Fibroblast of lung (primary cell): Measurements from ENCODE around the gene MAP2K6. TPM values are rescaled to one million over a fixed set of nuclear protein-coding genes. Genes with fewer than 3 reads are reported as not detected.

Experiments
- DNase-seq, 2 donors: peaks; one replicate each; pipeline versions ENCODE4 v3.0.0 to v3.0.0-alpha.2; 2010; ENCODE audit warnings: low read depth in 2 of 2
- H2AFZ ChIP-seq: 2 replicates; pipeline ENCODE4 v1.5.1; 2012; ENCODE audit warnings: low read length, control low read depth, inconsistent platforms
- H3K27ac ChIP-seq: 2 replicates; pipeline ENCODE4 v1.5.1; 2011; ENCODE audit warnings: low read length, control low read depth; ENCODE audit not compliant: insufficient read depth
- H3K27me3 ChIP-seq: 2 replicates; pipeline ENCODE4 v1.5.1; 2011; ENCODE audit warnings: mild to moderate bottlenecking, low read length; ENCODE audit not compliant: control insufficient read depth, insufficient read depth
- H3K36me3 ChIP-seq: 2 replicates; pipeline ENCODE4 v1.5.1; 2011; ENCODE audit warnings: low read length; ENCODE audit not compliant: control insufficient read depth, insufficient read depth
- H3K4me1 ChIP-seq: 2 replicates; pipeline ENCODE4 v1.5.1; 2011; ENCODE audit warnings: low read length; ENCODE audit not compliant: control insufficient read depth, insufficient read depth; ENCODE audit errors: extremely low read depth
- H3K4me2 ChIP-seq: 2 replicates; pipeline ENCODE4 v1.5.1; 2011; ENCODE audit warnings: low read length, control low read depth; ENCODE audit not compliant: insufficient read depth; ENCODE audit errors: extremely low read depth
- H3K4me3 ChIP-seq, 4 experiments: fragments of 200-600 bp in 1 of 4; sonication (generic) in 1 of 4; replicated peaks in 1 of 4; 2 replicates each; pipeline ENCODE4 v1.5.1; 2011 to 2016; ENCODE audit warnings: low read length in 4 of 4, low read depth in 3 of 4, mild to moderate bottlenecking in 3 of 4, control low read depth in 2 of 4, inconsistent platforms in 1 of 4, mixed read lengths in 1 of 4; ENCODE audit not compliant: insufficient read depth in 1 of 4; ENCODE audit errors: control extremely low read depth in 1 of 4
- H3K79me2 ChIP-seq: 2 replicates; pipeline ENCODE4 v1.5.1; 2012; ENCODE audit warnings: mild to moderate bottlenecking, low read length, inconsistent platforms; ENCODE audit not compliant: control insufficient read depth, insufficient read depth
- H3K9ac ChIP-seq: 2 replicates; pipeline ENCODE4 v1.5.1; 2011; ENCODE audit warnings: mild to moderate bottlenecking, low read length, control low read depth; ENCODE audit not compliant: insufficient read depth
- H3K9me3 ChIP-seq: 2 replicates; pipeline ENCODE4 v1.5.1; 2012; ENCODE audit warnings: low read depth, low read length; ENCODE audit not compliant: control insufficient read depth, insufficient read depth
- H4K20me1 ChIP-seq: 2 replicates; pipeline ENCODE4 v1.5.1; 2011; ENCODE audit warnings: low read length; ENCODE audit not compliant: control insufficient read depth, insufficient read depth; ENCODE audit errors: extremely low read depth
- EZH2 ChIP-seq: IDR thresholded peaks from 2 replicates; pipeline ENCODE4 v1.5.1; 2012; ENCODE audit warnings: low read length, control low read depth, mild to moderate bottlenecking; ENCODE audit errors: missing control alignments
- polyA plus RNA-seq, 2 donors: library from polyadenylated mRNA; depleted of rRNA in 1 of 2; stranded (reverse) in 1 of 2; unstranded in 1 of 2; fragments of >200 nt; gene quantifications; 2 replicates each; pipeline ENCODE4 v1.2.1, GENCODE V29; 2011 to 2012; ENCODE audit warnings: missing spikeins in 1 of 2
- total RNA-seq: library from RNA; depleted of rRNA; stranded (reverse); fragments of >200 nt; gene quantifications from 2 replicates; pipeline ENCODE4 v1.2.1, GENCODE V29; 2014
- TF ChIP-seq, protein P1 (sequence below), 2 donors: IDR thresholded peaks in 1 of 2; conservative IDR thresholded peaks in 1 of 2; 1 replicate in 1 of 2; 2 replicates in 1 of 2; pipeline ENCODE4 v1.5.1; 2011 to 2012; ENCODE audit warnings: low read length in 2 of 2, control low read depth in 1 of 2, inconsistent platforms in 1 of 2, low read depth in 1 of 2, mild to moderate bottlenecking in 1 of 2

Gene MAP2K6
- total and polyA plus RNA-seq, 2 donors (not counting 1 experiment from before 2014, with no cell fraction given): 2.7 to 39.5 TPM

DNA sequence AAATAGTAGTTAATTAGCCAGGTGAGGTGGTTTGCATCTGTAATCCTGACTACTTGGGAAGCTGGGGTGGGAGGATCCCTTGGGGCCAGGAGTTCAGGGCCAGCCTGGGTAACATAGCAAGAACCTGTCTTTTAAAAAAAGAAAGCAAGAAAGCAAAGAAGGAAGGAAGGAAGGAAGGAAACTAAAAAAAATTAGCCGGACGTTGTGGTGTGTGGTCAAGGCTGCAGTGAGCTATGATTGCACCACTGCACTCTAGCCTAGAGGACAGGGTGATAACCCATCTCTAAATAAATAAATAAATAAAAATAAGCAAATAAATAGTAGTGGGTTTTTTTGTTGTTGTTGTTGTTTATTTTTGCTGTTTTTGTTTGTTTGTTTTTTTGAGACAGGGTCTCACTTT is 39.3 kb upstream of the MAP2K6 start:
- no peaks in the 10 kb centered on the region for H3K4me1 ChIP-seq
- H3K27me3 ChIP-seq: no peaks in the 10 kb centered on the region
- no peaks in the 10 kb centered on the region for H3K79me2 ChIP-seq
- H3K27ac ChIP-seq: no peak overlapping the region
- H3K9ac ChIP-seq: no peak overlapping the region
- H3K36me3 ChIP-seq: no peaks in the 10 kb centered on the region
- no peak overlapping the region for H2AFZ ChIP-seq
- DNase-seq: no peak
- no peak overlapping the region for H3K4me2 ChIP-seq
- no peak overlapping the region for H3K4me3 ChIP-seq
- no peaks in the 10 kb centered on the region for H3K9me3 ChIP-seq
- H4K20me1 ChIP-seq: no peaks in the 10 kb centered on the region
- TF ChIP-seq, protein P1, sequence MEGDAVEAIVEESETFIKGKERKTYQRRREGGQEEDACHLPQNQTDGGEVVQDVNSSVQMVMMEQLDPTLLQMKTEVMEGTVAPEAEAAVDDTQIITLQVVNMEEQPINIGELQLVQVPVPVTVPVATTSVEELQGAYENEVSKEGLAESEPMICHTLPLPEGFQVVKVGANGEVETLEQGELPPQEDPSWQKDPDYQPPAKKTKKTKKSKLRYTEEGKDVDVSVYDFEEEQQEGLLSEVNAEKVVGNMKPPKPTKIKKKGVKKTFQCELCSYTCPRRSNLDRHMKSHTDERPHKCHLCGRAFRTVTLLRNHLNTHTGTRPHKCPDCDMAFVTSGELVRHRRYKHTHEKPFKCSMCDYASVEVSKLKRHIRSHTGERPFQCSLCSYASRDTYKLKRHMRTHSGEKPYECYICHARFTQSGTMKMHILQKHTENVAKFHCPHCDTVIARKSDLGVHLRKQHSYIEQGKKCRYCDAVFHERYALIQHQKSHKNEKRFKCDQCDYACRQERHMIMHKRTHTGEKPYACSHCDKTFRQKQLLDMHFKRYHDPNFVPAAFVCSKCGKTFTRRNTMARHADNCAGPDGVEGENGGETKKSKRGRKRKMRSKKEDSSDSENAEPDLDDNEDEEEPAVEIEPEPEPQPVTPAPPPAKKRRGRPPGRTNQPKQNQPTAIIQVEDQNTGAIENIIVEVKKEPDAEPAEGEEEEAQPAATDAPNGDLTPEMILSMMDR (conservative IDR thresholded peaks at IDR 0.05 in 1 of 2, IDR thresholded peaks at IDR 0.05 in 1 of 2; ENCODE audit: low read depth in 1 of 2, low read length in 2 of 2): no peak
- no peak for TF ChIP-seq EZH2

DNA sequence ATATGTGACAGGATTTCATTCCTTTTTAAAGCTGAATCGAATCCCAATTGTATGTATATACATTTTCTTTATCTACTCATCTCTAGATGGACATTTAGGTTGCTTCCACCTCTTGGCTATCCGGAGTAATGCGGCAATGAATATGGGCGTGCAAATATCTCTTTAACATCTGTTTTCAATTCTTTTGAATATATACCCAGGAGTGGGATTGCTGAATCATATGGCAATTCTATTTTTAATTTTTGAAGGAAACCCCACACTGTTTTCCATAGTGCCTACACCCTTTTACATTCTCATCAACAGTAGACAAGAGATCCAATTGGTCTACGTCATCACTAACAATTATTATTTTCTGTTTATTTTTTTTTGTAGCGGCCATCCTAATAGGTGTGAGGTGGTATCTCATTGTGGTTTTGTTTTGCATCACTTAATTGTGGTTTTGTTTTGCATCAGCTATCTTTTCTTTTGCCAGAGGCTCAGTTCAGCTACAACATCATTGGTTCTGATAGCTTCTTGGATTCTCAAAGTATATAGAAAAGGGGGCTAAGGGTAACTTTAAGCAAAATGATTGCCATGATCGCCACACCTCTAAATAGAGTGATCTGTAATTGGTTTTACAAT is 25.6 kb upstream of the MAP2K6 start:
- Histone ChIP-seq H3K27ac (no peak overlapping the region), H3K9me3 (no peaks in the 10 kb centered on the region), H2AFZ (no peak overlapping the region), H3K9ac (no peak overlapping the region), H3K36me3 (no peaks in the 10 kb centered on the region), H3K4me1 (no peaks in the 10 kb centered on the region), H3K4me2 (no peak overlapping the region), H4K20me1 (no peaks in the 10 kb centered on the region), H3K79me2 (no peaks in the 10 kb centered on the region), H3K4me3 (no peak overlapping the region), H3K27me3 (no peaks in the 10 kb centered on the region)
- peak in 1 of 2 donors; percentile 4 for DNase-seq
- TF ChIP-seq, protein P1 (conservative IDR thresholded peaks at IDR 0.05 in 1 of 2, IDR thresholded peaks at IDR 0.05 in 1 of 2; ENCODE audit: low read depth in 1 of 2, low read length in 2 of 2): no peak
- no peak for TF ChIP-seq EZH2

DNA sequence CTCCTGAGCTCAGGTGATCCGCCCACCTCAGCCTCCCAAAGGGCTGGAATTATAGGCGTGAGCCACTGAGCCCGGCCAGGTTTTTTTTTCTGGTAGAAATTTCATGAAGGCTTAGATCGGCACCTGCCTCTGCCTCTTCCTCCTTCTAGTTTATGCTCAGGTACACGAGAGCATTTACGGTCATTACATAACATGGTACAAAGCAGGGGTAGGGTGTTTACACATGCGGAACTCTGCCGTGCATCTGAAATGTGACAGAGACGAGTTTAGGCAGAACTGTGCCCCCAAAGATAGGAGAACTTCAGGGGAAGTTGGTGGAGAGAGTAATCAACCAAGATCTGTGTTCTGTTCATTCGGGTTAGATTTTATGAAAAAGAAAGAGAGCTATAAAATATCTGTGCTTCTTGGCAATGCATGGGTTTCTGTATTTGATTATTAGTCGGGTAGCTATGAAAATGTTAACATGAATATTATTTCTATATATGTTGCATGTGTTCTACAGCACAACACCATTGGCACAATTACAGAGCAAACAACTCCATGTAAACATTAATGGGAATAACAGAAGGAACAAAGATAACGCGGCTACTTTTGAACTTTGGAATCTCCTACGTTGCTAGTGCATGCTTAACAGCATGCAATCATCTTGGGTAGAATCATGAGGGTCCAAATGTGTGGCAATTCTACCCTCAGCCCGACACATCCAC is 23.5 kb upstream of the MAP2K6 start:
- Histone ChIP-seq H2AFZ (no peak overlapping the region), H3K27me3 (no peaks in the 10 kb centered on the region), H3K4me2 (no peak overlapping the region), H4K20me1 (no peaks in the 10 kb centered on the region), H3K9ac (no peak overlapping the region), H3K36me3 (no peaks in the 10 kb centered on the region), H3K27ac (no peak overlapping the region), H3K4me1 (no peaks in the 10 kb centered on the region), H3K79me2 (no peaks in the 10 kb centered on the region), H3K9me3 (no peaks in the 10 kb centered on the region), H3K4me3 (no peak overlapping the region)
- no peak for TF ChIP-seq EZH2
- TF ChIP-seq, protein P1 (conservative IDR thresholded peaks at IDR 0.05 in 1 of 2, IDR thresholded peaks at IDR 0.05 in 1 of 2; ENCODE audit: low read depth in 1 of 2, low read length in 2 of 2): no peak
- no peak for DNase-seq
